Adrenal gland (tissue), 5 donors: ENCODE results near the gene CPLANE2.

Experiments
- CTCF ChIP-seq, 6 experiments: fragments of 450-650 bp in 4 of 6; fragments of 200-600 bp in 2 of 6; sonication (generic) in 1 of 6; IDR thresholded peaks; 1 replicate in 5 of 6; 2 replicates in 1 of 6; pipeline versions ENCODE4 v1.5.1 to v1.8.0; 2016 to 2021; ENCODE audit warnings: antibody characterized with exemption in 6 of 6, mild to moderate bottlenecking in 2 of 6, moderate library complexity in 1 of 6
- POLR2A ChIP-seq, 2 donors: fragments of 450-650 bp; IDR thresholded peaks; one replicate each; pipeline ENCODE4 v1.6.1; 2017; ENCODE audit warnings: antibody characterized with exemption in 2 of 2, mild to moderate bottlenecking in 2 of 2, moderate library complexity in 1 of 2
- donor health status: DM: no; HTN: no; CAD: no.

GRCh38 chr1:16198444-16199156 lies 38.4 kb downstream of the CPLANE2 start:
- TF ChIP-seq CTCF (IDR thresholded peaks at IDR 0.05), result no peak
- TF ChIP-seq POLR2A (IDR thresholded peaks at IDR 0.05), result no peak
